K562 (cell line): ENCODE data around the gene HDGFL2. TPM values are rescaled to one million over a fixed set of nuclear protein-coding genes. Genes with fewer than 3 reads are reported as not detected.

Experiments used
- ATAC-seq: fragments of 200-7000 bp; cut with Tn5 transposase; 3 replicates; pipeline ENCODE4 v1.9.1; 2020; ENCODE audit warnings: moderate library complexity
- BruUV-seq: library from RNA; stranded (reverse); fragments of 400-500 nt; replicated peaks from 2 replicates; lab custom pipeline; 2021; lab: Mats Ljungman, UMichigan
- CTCF ChIA-PET: fragments of 300-600 bp; formaldehyde crosslinking; extraction: SDS; loops from one replicate; lab custom pipeline; 2021; ENCODE audit warnings: low intra/inter-chr PET ratio; lab: Yijun Ruan, JAX
- POLR2A ChIA-PET: fragments of 300-600, 350-650 bp; sonication (Branson Sonifier 250); formaldehyde crosslinking; extraction: SDS; loops from one replicate; lab custom pipeline; 2021; ENCODE audit warnings: antibody characterized with exemption, inconsistent platforms; lab: Yijun Ruan, JAX
- DNase-seq, 4 experiments: peaks; one replicate each; pipeline versions ENCODE4 v3.0.0 to v3.0.0-alpha.2; 2011 to 2018; ENCODE audit warnings: low spot score in 3 of 4, mixed read lengths in 3 of 4; ENCODE audit errors: extremely low read depth in 1 of 4
- FAIRE-seq: peaks from 2 replicates; lab custom pipeline; 2011; peaks lifted over from hg19 to GRCh38; lab: Jason Lieb, UNC
- H2AFZ ChIP-seq: 2 replicates; pipeline ENCODE4 v1.6.0; 2011; ENCODE audit warnings: low read depth, low read length, control low read depth, inconsistent platforms
- H3K27ac ChIP-seq: fragments of 200-600 bp; 3 replicates; pipeline ENCODE4 v1.8.0; 2011; ENCODE audit warnings: low read depth, mild to moderate bottlenecking, control low read depth, inconsistent platforms, low read length, moderate library complexity, mixed read lengths; ENCODE audit errors: extremely low read depth
- H3K27me3 ChIP-seq, 2 experiments: fragments of 300-600 bp in 1 of 2; 2 replicates in 1 of 2; 3 replicates in 1 of 2; pipeline versions ENCODE4 v1.6.0 to v1.8.0; 2011; ENCODE audit warnings: inconsistent platforms in 2 of 2, low read length in 2 of 2, mild to moderate bottlenecking in 1 of 2, mixed read lengths in 1 of 2, moderate library complexity in 1 of 2; ENCODE audit not compliant: control insufficient read depth in 2 of 2, insufficient read depth in 2 of 2
- H3K36me3 ChIP-seq: fragments of 300-600 bp; 3 replicates; pipeline ENCODE4 v1.8.0; 2011; ENCODE audit warnings: mild to moderate bottlenecking, low read length, inconsistent platforms; ENCODE audit not compliant: control insufficient read depth, insufficient read depth
- H3K4me1 ChIP-seq, 2 experiments: fragments of 200-600 bp in 1 of 2; replicated peaks in 1 of 2; 2 replicates in 1 of 2; 3 replicates in 1 of 2; pipeline versions ENCODE4 v1.5.1 to v1.8.0; 2011; ENCODE audit warnings: inconsistent platforms in 2 of 2, low read length in 2 of 2, mild to moderate bottlenecking in 1 of 2, mixed read lengths in 1 of 2, moderate library complexity in 1 of 2; ENCODE audit not compliant: control insufficient read depth in 2 of 2, insufficient read depth in 2 of 2
- H3K4me2 ChIP-seq: 2 replicates; pipeline ENCODE4 v1.6.1; 2011; ENCODE audit warnings: low read length, control low read depth, inconsistent platforms, mixed read lengths; ENCODE audit not compliant: insufficient read depth
- H3K4me3 ChIP-seq: fragments of 200-600 bp; sonication (generic), shearing (Covaris generic); 2 replicates; pipeline ENCODE4 v1.5.1; 2016; ENCODE audit warnings: control low read depth, inconsistent platforms
- H3K79me2 ChIP-seq: fragments of 200-600 bp; 3 replicates; pipeline ENCODE4 v1.8.0; 2011; ENCODE audit warnings: low read length, inconsistent platforms; ENCODE audit not compliant: control insufficient read depth, insufficient read depth
- H3K9ac ChIP-seq, 2 experiments: 2 replicates each; pipeline versions ENCODE4 v1.6.0 to v1.6.1; 2011; ENCODE audit warnings: low read depth in 2 of 2, low read length in 2 of 2, control low read depth in 1 of 2, inconsistent platforms in 1 of 2, mild to moderate bottlenecking in 1 of 2, mixed read lengths in 1 of 2; ENCODE audit not compliant: insufficient read depth in 1 of 2
- H3K9me1 ChIP-seq: one replicate; pipeline ENCODE4 v1.6.0; 2011; ENCODE audit warnings: inconsistent platforms, mild to moderate bottlenecking, low read length, moderate library complexity; ENCODE audit not compliant: control insufficient read depth, insufficient read depth
- H3K9me3 ChIP-seq: replicated peaks from 2 replicates; pipeline ENCODE4 v1.5.1; 2011; ENCODE audit warnings: low read depth, low read length, inconsistent platforms; ENCODE audit not compliant: control insufficient read depth, insufficient read depth
- H4K20me1 ChIP-seq: replicated peaks from 2 replicates; pipeline ENCODE4 v1.6.1; 2011; ENCODE audit warnings: low read length, inconsistent platforms, mixed read lengths; ENCODE audit not compliant: control insufficient read depth, insufficient read depth
- KDM4B ChIP-seq, 2 experiments: fragments of 450-650 bp in 1 of 2; sonication (generic) in 1 of 2; IDR thresholded peaks; 2 replicates each; pipeline ENCODE4 v1.6.1; 2016 to 2017; ENCODE audit warnings: borderline replicate concordance in 2 of 2, antibody characterized with exemption in 1 of 2, low read depth in 1 of 2, mild to moderate bottlenecking in 1 of 2
- WGBS: fragments of 100-300 bp; shearing (Covaris generic); methylation state at CpG from one replicate; pipeline ENCODE4 v1.1.6; 2016; ENCODE audit warnings: low coverage, mixed read lengths; ENCODE audit not compliant: insufficient coverage; ENCODE audit errors: missing lambda C conversion rate; 5-methylcytosine and 5-hydroxymethylcytosine counted together
- in situ Hi-C: fragments of 300-500 bp; cut with MboI; formaldehyde crosslinking; loops from 4 replicates; pipeline ENCODE4 v1.15.0; 2018; ENCODE audit warnings: inconsistent platforms, mixed read lengths
- intact Hi-C: fragments of 100-400 bp; cut with micrococcal nuclease; formaldehyde crosslinking; loops from 2 replicates; pipeline ENCODE4 v1.14.2; 2022
- polyA plus RNA-seq, 8 experiments: library from polyadenylated mRNA; depleted of rRNA in 4 of 8; stranded (reverse) in 5 of 8; unstranded in 3 of 8; fragments of >200 nt; fragmentation: Nextera tagmentation in 2 of 8; fragmentation: Illumina TruSeq in 1 of 8; extraction: Ambion mirVana in 2 of 8; extraction: Trizol in 1 of 8; gene quantifications; 2 replicates each; pipeline versions ENCODE4 v1.2.1 to v1.2.3, GENCODE V29; 2011 to 2014; ENCODE audit warnings: inconsistent platforms in 1 of 8, missing spikeins in 1 of 8
- total RNA-seq, 7 experiments: library from RNA; depleted of rRNA in 6 of 7; stranded (reverse); fragments of >200 nt in 6 of 7; fragmentation: Illumina TruSeq in 2 of 7; extraction: Trizol in 2 of 7; gene quantifications; 2 replicates each; pipeline versions ENCODE4 v1.2.1 to v1.2.3, GENCODE V29; 2011 to 2021; ENCODE audit warnings: low replicate concordance in 1 of 7

HDGFL2 gene
- total and polyA plus RNA-seq, 9 of the 15 experiments (the other 6 are each of a cell fraction or from before 2014, with no cell fraction given): 0.13 to 61.7 (median 16.0) TPM

- in situ Hi-C loops: no loop called here
- Histone ChIP-seq H3K36me3 (peaks cover 21% of the 10 kb centered on the region; the same call in 1 of the 3 replicates), H3K9ac (peak overlapping the region in 1 of 2 experiments; percentile 35; a peak in 1 of 4 replicates), H3K4me1 (peaks cover 0 to 72% of the 10 kb centered on the region in 2 experiments; a peak in 2 of 5 replicates), H3K4me3 (no peak overlapping the region), H3K9me1 (peaks cover 3% of the 10 kb centered on the region), H3K9me3 (no peaks in the 10 kb centered on the region), H3K4me2 (no peak overlapping the region), H3K27me3 (no peaks in the 10 kb centered on the region), H3K79me2 (no peaks in the 10 kb centered on the region), H2AFZ (no peak overlapping the region), H3K27ac (no peak overlapping the region), H4K20me1 (peaks cover 5% of the 10 kb centered on the region; the same call in 1 of the 2 replicates)
- no peak for TF ChIP-seq KDM4B (IDR thresholded peaks at IDR 0.05; ENCODE audit: borderline replicate concordance in 2 of 2, low read depth in 1 of 2)
- BruUV-seq: no TSS peak
- intact Hi-C loops: no loop called here
- DNase-seq: no peak
- 67% methylated on average over 15 of the region's 15 CpGs for WGBS
- POLR2A ChIA-PET: interaction anchor here (0.6 to 0.7 kb wide), 2 partner anchors 138 to 210 kb away, joined by 3 read pairs; no protein-coding TSS in a partner anchor
- no peak for ATAC-seq
- no peak for FAIRE-seq
- CTCF ChIA-PET: no interaction called here
Measured at GRCh38 chr19:4504891-4505569, 32.9 kb downstream of the HDGFL2 start.
